Testis (tissue), 2 donors: ENCODE data around the gene TNFRSF4.

Experiments
- CTCF ChIP-seq, 3 experiments: fragments of 450-650 bp in 2 of 3; fragments of 200-600 bp in 1 of 3; sonication (generic) in 1 of 3; IDR thresholded peaks; one replicate each; pipeline ENCODE4 v1.5.1; 2016 to 2019; ENCODE audit warnings: antibody characterized with exemption in 3 of 3, mild to moderate bottlenecking in 2 of 3, moderate library complexity in 1 of 3
- POLR2A ChIP-seq: fragments of 450-650 bp; IDR thresholded peaks from one replicate; pipeline ENCODE4 v1.6.1; 2017; ENCODE audit warnings: antibody characterized with exemption, mild to moderate bottlenecking, moderate library complexity

- TF ChIP-seq CTCF (IDR thresholded peaks at IDR 0.05) (no peak), POLR2A (no peak)
Measured at GRCh38 chr1:1183221-1183747, 30.7 kb downstream of the TNFRSF4 start.
